Tibial nerve (tissue), 4 donors: ENCODE results near the gene GNAL.

Experiments used
- CTCF ChIP-seq, 5 experiments: fragments of 200-600 bp in 3 of 5; fragments of 450-650 bp in 2 of 5; sonication (generic) in 3 of 5; IDR thresholded peaks; one replicate each; pipeline ENCODE4 v1.5.1; 2016 to 2019; ENCODE audit warnings: antibody characterized with exemption in 5 of 5, mild to moderate bottlenecking in 3 of 5, moderate library complexity in 2 of 5
- EP300 ChIP-seq, 2 donors: sonication (generic); formaldehyde crosslinking; IDR thresholded peaks; one replicate each; pipeline ENCODE4 v1.6.1; 2017; ENCODE audit warnings: antibody characterized with exemption in 2 of 2, mild to moderate bottlenecking in 1 of 2

GRCh38 chr18:11654736-11655605 is 34.1 kb upstream of the GNAL start:
- TF ChIP-seq CTCF (IDR thresholded peaks at IDR 0.05) = peak; percentile 56 to 79 (median 69)
- TF ChIP-seq EP300 (IDR thresholded peaks at IDR 0.05) = no peak
